Measurements from ENCODE around the gene GSTA1.

DNA sequence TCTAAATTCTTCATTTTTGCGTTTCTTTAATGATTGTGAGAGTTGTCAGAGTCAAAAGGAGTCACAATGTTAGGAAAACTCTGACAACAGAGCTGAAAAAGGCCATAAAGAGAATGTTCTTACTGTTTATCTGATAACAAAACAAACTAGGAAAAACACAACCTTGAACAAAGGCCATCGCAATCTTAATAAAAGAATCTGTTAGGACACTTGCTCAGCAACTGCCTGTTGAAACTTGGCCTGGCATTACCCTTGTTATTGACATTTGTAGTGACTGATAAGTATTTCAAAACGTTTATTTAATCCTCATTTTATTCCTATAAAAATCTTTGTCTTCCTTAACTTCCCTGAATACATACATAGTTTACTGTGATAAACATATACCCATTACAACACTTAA is 15.7 kb downstream of the GSTA1 start:
- TF ChIP-seq POLR2A (IDR thresholded peaks at IDR 0.05) = no peak
- TF ChIP-seq, protein P1, sequence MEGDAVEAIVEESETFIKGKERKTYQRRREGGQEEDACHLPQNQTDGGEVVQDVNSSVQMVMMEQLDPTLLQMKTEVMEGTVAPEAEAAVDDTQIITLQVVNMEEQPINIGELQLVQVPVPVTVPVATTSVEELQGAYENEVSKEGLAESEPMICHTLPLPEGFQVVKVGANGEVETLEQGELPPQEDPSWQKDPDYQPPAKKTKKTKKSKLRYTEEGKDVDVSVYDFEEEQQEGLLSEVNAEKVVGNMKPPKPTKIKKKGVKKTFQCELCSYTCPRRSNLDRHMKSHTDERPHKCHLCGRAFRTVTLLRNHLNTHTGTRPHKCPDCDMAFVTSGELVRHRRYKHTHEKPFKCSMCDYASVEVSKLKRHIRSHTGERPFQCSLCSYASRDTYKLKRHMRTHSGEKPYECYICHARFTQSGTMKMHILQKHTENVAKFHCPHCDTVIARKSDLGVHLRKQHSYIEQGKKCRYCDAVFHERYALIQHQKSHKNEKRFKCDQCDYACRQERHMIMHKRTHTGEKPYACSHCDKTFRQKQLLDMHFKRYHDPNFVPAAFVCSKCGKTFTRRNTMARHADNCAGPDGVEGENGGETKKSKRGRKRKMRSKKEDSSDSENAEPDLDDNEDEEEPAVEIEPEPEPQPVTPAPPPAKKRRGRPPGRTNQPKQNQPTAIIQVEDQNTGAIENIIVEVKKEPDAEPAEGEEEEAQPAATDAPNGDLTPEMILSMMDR (IDR thresholded peaks at IDR 0.05) = no peak
